WTC11 (cell line): Measurements from ENCODE around the gene HSPG2. TPM values are rescaled to one million over a fixed set of nuclear protein-coding genes. Genes with fewer than 3 reads are reported as not detected.

ENCODE experiments used
- ATAC-seq: fragments of 200-7000 bp; cut with Tn5 transposase; 2 replicates; pipeline ENCODE4 v1.10.0; 2021; ENCODE audit warnings: mild to moderate bottlenecking, moderate library complexity
- CTCF ChIA-PET: fragments of 300-600 bp; sonication (Branson Sonifier 250); formaldehyde crosslinking; loops from one replicate; lab custom pipeline; 2021; ENCODE audit warnings: antibody characterized with exemption; lab: Charles Lee
- POLR2A ChIA-PET: fragments of 350-600 bp; sonication (Branson Sonifier 250); formaldehyde crosslinking; loops from one replicate; lab custom pipeline; 2021; ENCODE audit warnings: antibody characterized with exemption; lab: Charles Lee
- DNase-seq: peaks from one replicate; pipeline ENCODE4 v3.0.0; 2021; ENCODE audit warnings: low spot score
- H3K27ac Mint-ChIP-seq: 2 replicates; pipeline ENCODE4 v1.8.0; 2021; ENCODE audit warnings: mixed read lengths
- H3K27me3 Mint-ChIP-seq: 2 replicates; pipeline ENCODE4 v1.8.0; 2021; ENCODE audit warnings: low read depth, mild to moderate bottlenecking, moderate library complexity, mixed read lengths
- H3K36me3 Mint-ChIP-seq: 2 replicates; pipeline ENCODE4 v1.8.0; 2021; ENCODE audit warnings: mixed read lengths
- H3K4me1 Mint-ChIP-seq: 2 replicates; pipeline ENCODE4 v1.8.0; 2022; ENCODE audit warnings: mixed read lengths
- H3K4me3 Mint-ChIP-seq: 2 replicates; pipeline ENCODE4 v1.8.0; 2021; ENCODE audit warnings: mild to moderate bottlenecking, moderate library complexity, mixed read lengths
- H3K9me3 Mint-ChIP-seq: 2 replicates; pipeline ENCODE4 v1.8.0; 2021; ENCODE audit warnings: mixed read lengths
- ATF3 ChIP-seq: sonication (generic); formaldehyde crosslinking; conservative IDR thresholded peaks from 2 replicates; pipeline ENCODE4 v1.8.1; 2022; ENCODE audit warnings: mild to moderate bottlenecking, missing genetic modification reagents
- CBFB ChIP-seq: sonication (generic); formaldehyde crosslinking; IDR thresholded peaks from 2 replicates; pipeline ENCODE4 v1.8.1; 2022; ENCODE audit warnings: mild to moderate bottlenecking, low read depth, missing genetic modification reagents
- CDX4 ChIP-seq: fragments of 250-450 bp; sonication (Bioruptor Pico); IDR thresholded peaks from 2 replicates; pipeline ENCODE4 v1.9.0; 2021; ENCODE audit warnings: moderate library complexity, mild to moderate bottlenecking, inconsistent platforms, borderline replicate concordance
- E2F4 ChIP-seq: sonication (generic); formaldehyde crosslinking; IDR thresholded peaks from 2 replicates; pipeline ENCODE4 v1.8.1; 2022; ENCODE audit warnings: low read depth, mild to moderate bottlenecking, moderate library complexity, missing genetic modification reagents, borderline replicate concordance
- ESRRA ChIP-seq: sonication (generic); formaldehyde crosslinking; IDR thresholded peaks from 2 replicates; pipeline ENCODE4 v1.8.1; 2022; ENCODE audit warnings: mild to moderate bottlenecking, missing genetic modification reagents, borderline replicate concordance
- KAT7 ChIP-seq: sonication (generic); formaldehyde crosslinking; IDR thresholded peaks from 2 replicates; pipeline ENCODE4 v1.8.1; 2023; ENCODE audit warnings: missing genetic modification reagents, mild to moderate bottlenecking, borderline replicate concordance
- MYBL2 ChIP-seq: sonication (generic); formaldehyde crosslinking; IDR thresholded peaks from 2 replicates; pipeline ENCODE4 v1.8.1; 2023; ENCODE audit warnings: mild to moderate bottlenecking, moderate library complexity, missing genetic modification reagents
- NFE2L1 ChIP-seq: sonication (generic); formaldehyde crosslinking; IDR thresholded peaks from 2 replicates; pipeline ENCODE4 v1.8.1; 2023; ENCODE audit warnings: missing genetic modification reagents
- NFYB ChIP-seq: sonication (generic); formaldehyde crosslinking; conservative IDR thresholded peaks from 2 replicates; pipeline ENCODE4 v1.8.0; 2022; ENCODE audit warnings: low read depth, missing genetic modification reagents
- NR1H2 ChIP-seq: sonication (generic); formaldehyde crosslinking; IDR thresholded peaks from 2 replicates; pipeline ENCODE4 v1.9.0; 2021; ENCODE audit warnings: mild to moderate bottlenecking, moderate library complexity, missing genetic modification reagents
- SMAD4 ChIP-seq: sonication (generic); formaldehyde crosslinking; IDR thresholded peaks from 2 replicates; pipeline ENCODE4 v1.8.0; 2022; ENCODE audit warnings: mild to moderate bottlenecking, missing genetic modification reagents
- SP1 ChIP-seq: sonication (generic); formaldehyde crosslinking; conservative IDR thresholded peaks from 2 replicates; pipeline ENCODE4 v1.8.1; 2022; ENCODE audit warnings: missing genetic modification reagents
- STAT6 ChIP-seq: sonication (generic); formaldehyde crosslinking; conservative IDR thresholded peaks from 2 replicates; pipeline ENCODE4 v1.8.1; 2023; ENCODE audit warnings: mild to moderate bottlenecking, low read depth, missing genetic modification reagents, moderate library complexity
- USF2 ChIP-seq: sonication (generic); formaldehyde crosslinking; IDR thresholded peaks from 2 replicates; pipeline ENCODE4 v1.8.1; 2023; ENCODE audit warnings: mild to moderate bottlenecking, missing genetic modification reagents, moderate library complexity
- ZNF121 ChIP-seq: sonication (generic); formaldehyde crosslinking; IDR thresholded peaks from 2 replicates; pipeline ENCODE4 v1.8.0; 2023; ENCODE audit warnings: missing genetic modification reagents
- ZNF138 ChIP-seq: sonication (generic); formaldehyde crosslinking; conservative IDR thresholded peaks from 2 replicates; pipeline ENCODE4 v1.8.1; 2022; ENCODE audit warnings: mild to moderate bottlenecking, moderate library complexity, missing genetic modification reagents
- ZNF423 ChIP-seq: fragments of 250-450 bp; sonication (Bioruptor Pico); IDR thresholded peaks from 2 replicates; pipeline ENCODE4 v2.1.2; 2022; ENCODE audit warnings: mild to moderate bottlenecking, moderate library complexity
- ZNF532 ChIP-seq: fragments of 250-450 bp; sonication (Bioruptor Pico); IDR thresholded peaks from 2 replicates; pipeline ENCODE4 v1.9.0; 2021; ENCODE audit warnings: mild to moderate bottlenecking, borderline replicate concordance
- total RNA-seq: library from RNA; stranded (reverse); gene quantifications from 3 replicates; pipeline ENCODE4 v1.2.3, GENCODE V29; 2021

HSPG2 gene
- total RNA-seq, 1 experiment from 2014 or later = 120 TPM

- H3K36me3 Mint-ChIP-seq = peaks cover 57% of the 10 kb centered on the region
- ATAC-seq = no peak
Measured at GRCh38 chr1:21830792-21831453, 106.2 kb downstream of the HSPG2 start.

GRCh38 chr1:21829294-21829693, 107.8 kb downstream of the HSPG2 start:
- no peaks in the 10 kb centered on the region for H3K27me3 Mint-ChIP-seq
- no peak for TF ChIP-seq MYBL2 (CRISPR knock-in tag)
- no peak for TF ChIP-seq ZNF138 (CRISPR knock-in tag)
- no peak for TF ChIP-seq KAT7 (CRISPR knock-in tag)
- TF ChIP-seq ESRRA = no peak
- TF ChIP-seq E2F4 (CRISPR knock-in tag) = no peak
- TF ChIP-seq ZNF121 (CRISPR knock-in tag) = no peak
- TF ChIP-seq ZNF423 (CRISPR knock-in tag) = no peak
- TF ChIP-seq NR1H2 (CRISPR knock-in tag) = no peak
- TF ChIP-seq SP1 (CRISPR knock-in tag) = no peak
- no peak for TF ChIP-seq USF2 (CRISPR knock-in tag)
- TF ChIP-seq ATF3 (CRISPR knock-in tag) = no peak
- no peak for TF ChIP-seq NFYB

More at GRCh38 chr1:21830792-21831453, 106.2 kb downstream of the HSPG2 start:
- Mint-ChIP-seq H3K27me3 (no peaks in the 10 kb centered on the region), H3K9me3 (peaks cover 19% of the 10 kb centered on the region), H3K27ac (no peak overlapping the region), H3K4me1 (no peaks in the 10 kb centered on the region), H3K4me3 (no peak overlapping the region)
- POLR2A ChIA-PET = no interaction called here
- CTCF ChIA-PET = no interaction called here
- DNase-seq = no peak
- no peak for TF ChIP-seq CBFB
- no peak for TF ChIP-seq ZNF532 (CRISPR knock-in tag)
- TF ChIP-seq STAT6 (CRISPR knock-in tag) = no peak
- TF ChIP-seq NFE2L1 (CRISPR knock-in tag) = no peak
- TF ChIP-seq CDX4 = no peak
- no peak for TF ChIP-seq SMAD4 (CRISPR knock-in tag)
- no peak for TF ChIP-seq NFYB

More at GRCh38 chr1:21829294-21829693, 107.8 kb downstream of the HSPG2 start:
- H3K9me3 Mint-ChIP-seq = peaks cover 8% of the 10 kb centered on the region
- ChIA-PET POLR2A (interaction anchor here (0.5 kb wide), 1 partner anchor 1892 kb away, joined by 9 read pairs; no protein-coding TSS in a partner anchor), CTCF (no interaction called here)
- H3K4me3 Mint-ChIP-seq = no peak overlapping the region
- H3K4me1 Mint-ChIP-seq = no peaks in the 10 kb centered on the region
- ATAC-seq (no peak), DNase-seq (no peak)
- H3K36me3 Mint-ChIP-seq = peaks cover 45% of the 10 kb centered on the region
- H3K27ac Mint-ChIP-seq = no peak overlapping the region
